Superior temporal gyrus (tissue), 1 donor: Measurements from ENCODE around the gene TSEN2.
"Not testable (repeated sequence)": the region's sequence is repeated elsewhere in the genome, so short reads cannot be mapped to it uniquely, and the experiment has no call there.

Experiments used
- DNase-seq: peaks from one replicate; pipeline ENCODE4 v3.0.0-alpha.2; 2016; ENCODE audit errors: extremely low spot score

Gene TSEN2

DNA sequence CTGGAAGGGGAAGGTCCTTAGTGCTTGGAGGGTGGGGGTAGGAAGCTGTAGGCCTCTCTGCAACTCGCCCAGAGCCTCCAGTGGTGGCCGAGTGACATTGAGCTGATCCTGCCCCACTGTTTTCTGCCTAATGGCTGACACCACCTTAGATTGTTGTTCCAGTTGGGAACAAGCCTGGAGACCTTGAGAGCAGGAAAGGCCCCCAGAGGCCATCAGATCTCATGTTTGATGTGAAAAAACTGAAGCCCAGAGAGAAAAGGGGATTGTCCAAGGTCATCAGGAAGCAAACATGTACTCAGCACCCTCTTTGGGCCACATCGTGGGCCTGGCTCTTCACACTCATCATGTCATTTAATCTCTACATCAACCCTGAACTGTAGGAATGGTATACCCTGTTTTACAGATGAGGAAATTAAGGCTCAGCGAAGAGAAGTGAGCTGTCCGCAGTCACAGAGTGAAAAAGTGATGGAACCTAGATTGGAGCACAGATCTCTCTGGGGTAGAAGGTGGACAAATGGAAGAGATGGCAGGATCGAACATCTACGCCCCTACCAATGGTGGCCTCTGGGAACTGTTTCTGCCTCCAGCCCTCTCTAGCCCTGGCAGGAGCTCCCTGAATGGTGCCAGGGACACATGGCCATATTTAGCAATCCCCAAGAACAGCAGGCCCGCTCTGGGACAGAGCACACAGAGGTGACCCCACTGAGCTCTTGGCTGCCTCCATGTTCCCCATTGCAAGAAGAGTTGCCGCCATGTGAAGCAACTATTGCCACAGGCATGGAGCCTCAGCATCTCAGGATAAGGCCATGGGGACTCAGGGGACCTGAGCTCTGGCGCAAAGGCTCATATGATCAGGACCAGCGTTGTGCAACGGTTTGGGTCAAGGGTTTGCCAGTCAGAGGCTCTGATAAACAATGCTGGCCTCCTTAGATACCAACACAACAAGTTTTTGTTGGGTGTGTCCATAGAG, 31.6 kb upstream of the TSEN2 start:
- no peak for DNase-seq

DNA sequence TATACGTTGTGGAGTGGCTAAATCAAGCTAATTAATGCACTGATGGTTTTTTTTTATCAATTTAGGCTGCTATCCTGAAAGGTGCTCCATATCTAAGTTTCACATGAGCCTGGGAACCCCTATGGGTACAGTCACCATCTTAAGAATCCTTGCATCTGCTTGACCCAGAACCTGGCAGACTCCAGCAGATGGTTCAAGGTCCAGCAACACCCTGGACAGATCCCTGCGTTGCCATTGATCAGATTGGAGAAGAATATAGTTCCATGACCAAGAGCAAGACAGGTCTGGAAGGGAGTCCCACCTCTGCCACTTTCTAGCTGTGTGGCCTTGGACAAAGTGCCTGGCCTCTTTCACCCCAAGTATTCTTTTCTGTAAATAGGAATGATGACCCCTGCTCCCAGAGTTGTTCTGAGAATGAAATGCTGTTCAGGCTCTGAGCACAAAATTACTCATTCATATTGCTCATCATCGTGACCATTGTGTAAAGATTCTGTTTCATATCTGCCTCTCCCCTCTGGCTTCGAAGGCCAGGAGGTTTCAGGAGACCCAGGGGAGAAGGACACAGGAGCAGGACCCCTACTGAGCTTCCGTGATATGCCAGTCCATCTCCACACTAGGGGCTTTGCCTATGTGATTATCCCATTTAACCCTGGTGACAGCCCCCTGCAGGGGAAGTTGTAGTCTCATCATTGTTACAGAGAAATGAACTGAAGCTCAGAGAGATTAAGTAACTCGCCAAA, 30.0 kb upstream of the TSEN2 start:
- DNase-seq = no peak

DNA sequence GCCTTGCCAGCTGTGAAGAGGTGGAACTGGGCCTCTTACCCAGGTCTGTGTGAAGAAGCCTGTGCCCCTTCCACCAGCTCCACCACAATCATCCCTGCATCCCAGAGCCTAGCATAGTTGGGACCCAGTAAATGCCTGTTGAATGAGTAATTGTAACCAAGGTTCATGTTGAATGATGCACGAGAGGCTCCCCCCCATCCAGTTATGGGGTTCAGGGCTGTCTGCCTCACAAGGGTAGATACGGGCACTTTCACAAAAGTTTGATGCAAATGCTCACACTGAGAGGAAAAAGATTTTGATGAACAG, 29.5 kb upstream of the TSEN2 start:
- DNase-seq = no peak

DNA sequence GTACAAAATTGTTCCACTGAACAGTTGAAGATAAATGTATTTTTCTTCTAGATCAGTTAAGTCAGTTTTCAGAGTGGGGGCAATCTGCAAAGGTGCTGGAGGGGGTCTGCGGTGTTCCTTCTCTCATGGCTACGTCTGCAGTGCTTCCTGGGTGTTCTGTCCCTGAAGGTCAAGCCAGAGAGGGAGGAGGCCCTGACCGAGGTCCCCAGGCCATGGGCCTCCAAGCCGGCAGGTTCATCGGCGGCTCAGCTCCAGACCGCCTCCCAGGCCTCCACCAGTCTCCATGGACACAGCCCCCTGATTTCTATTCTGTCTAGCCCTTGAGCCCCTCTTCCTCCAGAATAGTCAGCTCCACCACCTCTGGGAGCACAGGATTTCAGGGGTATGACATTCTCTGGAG, 28.5 kb upstream of the TSEN2 start:
- DNase-seq = no peak

DNA sequence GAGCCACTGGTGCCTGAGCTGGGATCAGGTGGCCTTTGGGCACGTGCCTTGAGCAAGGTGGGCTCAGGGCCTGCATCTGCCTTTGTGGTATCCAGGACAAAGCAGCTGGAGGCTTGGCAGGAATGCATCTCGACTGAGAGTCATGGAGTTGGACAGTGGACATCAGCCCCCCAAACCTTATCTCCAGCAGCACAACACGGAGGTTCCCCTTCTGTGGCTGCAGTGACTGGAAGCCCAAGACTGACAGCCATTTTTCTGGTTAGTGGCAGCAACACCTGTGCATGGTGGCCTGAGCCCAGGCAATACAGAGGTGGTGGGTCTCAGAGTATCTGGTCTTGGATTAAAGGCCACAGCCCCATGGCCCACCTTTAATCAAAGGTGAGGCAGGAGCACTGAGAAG, 27.8 kb upstream of the TSEN2 start:
- DNase-seq = no peak

DNA sequence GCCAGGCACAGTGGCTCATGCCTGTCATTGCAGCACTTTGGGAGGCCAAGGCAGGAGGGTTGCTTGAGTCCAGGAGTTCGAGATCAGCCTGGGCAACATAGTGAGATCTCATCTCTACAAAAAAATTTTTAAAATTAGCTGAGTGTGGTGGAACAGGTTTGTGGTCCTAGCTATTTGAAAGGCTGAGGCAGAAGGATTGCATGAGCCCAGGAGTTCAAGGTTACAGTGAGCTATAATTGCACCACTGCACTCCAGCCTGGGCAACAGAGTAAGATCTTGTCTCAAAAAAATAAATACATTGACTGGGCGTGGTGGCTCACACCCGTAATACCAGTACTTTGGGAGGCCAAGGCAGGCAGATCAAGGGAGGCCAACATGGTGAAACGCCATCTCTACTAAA, 26.9 kb upstream of the TSEN2 start:
- not testable (repeated sequence) for DNase-seq

DNA sequence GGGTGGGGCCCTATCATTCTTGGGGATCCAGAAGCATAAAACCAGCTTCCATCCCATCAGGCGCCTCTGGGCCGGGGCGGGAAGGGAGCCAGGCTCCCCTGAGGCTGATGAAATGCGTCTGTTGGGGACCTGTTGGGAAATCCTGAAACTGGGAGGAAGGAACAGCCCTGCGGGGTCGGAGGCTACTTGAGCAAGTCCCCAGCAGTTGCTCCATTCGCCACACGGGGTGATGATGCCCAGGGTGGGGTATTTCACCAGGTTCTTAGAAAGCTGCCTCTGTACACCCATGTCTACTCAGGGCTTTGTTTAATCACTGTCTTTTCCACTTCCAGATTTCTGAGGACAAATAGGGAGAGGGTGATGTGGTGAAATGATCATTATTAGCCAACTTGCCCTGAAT, 25.4 kb upstream of the TSEN2 start:
- DNase-seq = no peak

DNA sequence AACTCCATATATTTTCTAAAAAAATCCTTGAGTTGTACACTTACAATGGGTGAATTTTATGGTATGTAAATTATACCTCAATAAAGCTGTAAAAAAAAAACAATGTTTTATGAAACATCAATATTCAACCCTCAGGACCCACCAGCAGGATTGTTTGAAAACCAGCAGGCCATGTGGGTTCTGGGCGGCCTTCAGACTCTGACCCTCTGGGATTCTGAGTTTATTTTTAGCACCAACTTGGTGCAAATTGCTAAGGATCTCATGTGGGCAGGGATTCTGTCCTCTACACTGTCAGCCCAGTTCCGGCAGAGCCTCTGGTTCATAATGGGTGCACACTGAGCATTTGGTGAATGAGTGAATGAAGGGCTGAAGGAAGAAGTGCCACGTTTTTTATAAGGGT, 24.2 kb upstream of the TSEN2 start:
- no peak for DNase-seq

DNA sequence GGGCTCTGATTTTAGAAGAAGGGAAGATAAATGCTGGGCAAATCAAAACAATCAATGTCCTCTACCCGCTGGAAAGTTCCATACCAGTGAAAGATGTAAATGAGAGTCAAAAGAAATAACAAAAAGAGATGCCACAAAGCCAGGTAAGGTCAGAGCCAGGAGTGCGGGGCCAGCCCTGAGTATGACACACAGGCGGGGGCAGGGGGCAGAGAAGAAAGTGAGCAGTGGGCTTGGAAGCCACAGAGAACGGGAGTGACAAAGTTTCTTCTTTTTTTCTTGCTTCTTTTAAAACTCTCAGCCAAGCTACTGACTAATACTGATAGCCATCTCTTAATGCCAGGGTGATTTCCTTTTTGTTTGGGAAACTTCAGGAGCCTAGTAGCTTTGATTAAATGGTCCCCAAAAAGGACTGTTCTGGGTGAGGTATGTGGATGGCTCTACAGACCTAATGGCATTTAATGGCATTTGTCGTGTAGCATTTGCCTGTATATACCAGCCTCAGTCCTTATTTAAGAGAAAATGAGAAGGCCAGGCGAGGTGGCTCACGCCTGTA, 23.1 kb upstream of the TSEN2 start:
- no peak for DNase-seq

DNA sequence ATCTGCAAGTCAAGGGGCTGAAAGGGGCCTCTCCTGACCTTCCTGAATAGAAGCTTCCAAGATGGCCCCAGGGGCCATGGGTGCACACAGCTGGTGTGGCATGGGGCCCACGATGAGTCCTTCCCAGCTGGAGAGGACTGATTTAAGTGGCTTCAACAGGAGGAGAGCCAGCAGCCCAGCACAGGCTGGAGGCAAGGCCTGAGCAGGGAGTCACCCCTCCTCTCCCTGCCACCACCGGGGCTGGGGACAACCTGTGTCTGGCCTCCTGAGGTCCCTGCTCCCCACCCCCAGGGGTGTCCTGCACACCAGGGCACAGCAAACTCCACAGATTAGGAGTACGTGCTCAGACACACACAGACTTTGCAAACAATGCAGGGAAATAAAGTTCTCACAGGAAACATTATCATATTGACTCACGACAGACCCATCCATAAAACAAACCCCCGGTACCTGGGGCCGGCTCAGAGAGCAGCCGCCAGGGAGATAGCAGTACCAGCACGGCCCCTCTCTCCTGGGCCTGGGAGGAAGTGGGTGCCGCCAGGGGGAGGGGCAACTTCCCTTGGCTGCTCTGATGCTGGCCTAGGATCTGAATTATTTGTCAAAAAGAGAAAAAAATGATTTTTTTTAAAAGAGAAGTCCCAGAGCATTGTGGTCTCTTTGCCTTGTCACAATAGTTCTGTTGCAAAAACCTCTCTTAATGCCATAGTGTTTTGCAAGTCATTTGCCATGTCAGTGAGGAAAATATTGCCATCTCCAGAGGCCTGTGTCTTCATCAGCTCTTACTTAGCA, 21.9 kb upstream of the TSEN2 start:
- no peak for DNase-seq

DNA sequence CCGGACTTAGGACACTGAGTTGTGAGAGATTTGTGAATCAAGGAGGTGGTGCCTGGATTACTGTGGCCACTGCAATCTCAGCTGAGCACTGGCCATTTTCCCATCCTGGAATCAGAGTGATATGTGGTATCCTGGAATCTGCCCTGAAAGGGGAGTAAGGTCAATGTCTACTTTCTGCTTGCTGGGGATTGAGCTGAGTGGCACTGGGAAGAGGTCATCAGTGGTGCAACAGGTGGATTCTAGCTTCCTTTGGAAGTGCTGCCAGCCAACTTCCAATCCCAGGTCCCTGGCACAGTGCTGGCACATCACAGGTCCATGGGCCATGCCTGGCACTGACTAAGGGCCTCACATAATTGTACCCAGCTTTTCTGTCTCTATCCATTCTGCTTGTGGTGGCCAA, 20.6 kb upstream of the TSEN2 start:
- DNase-seq = no peak

DNA sequence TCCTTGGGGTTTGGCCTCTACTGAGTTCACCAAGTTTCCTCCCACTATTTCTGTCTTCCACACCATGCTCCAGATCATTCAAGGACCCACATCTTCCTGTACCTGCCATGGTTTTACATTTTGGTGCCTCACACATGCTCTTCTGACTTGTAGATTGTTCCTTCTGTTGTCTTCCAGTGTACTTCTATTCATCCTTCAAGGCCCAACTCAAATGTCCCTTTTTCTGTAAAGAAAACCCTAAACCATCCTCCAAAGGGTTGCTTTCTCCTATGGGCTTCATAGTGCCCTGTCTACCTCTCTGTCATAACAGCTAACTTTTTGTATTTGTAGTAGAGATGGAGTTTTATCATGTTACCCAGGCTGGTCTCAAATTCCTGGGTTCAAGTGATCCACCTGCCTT, 20.1 kb upstream of the TSEN2 start:
- DNase-seq = no peak

DNA sequence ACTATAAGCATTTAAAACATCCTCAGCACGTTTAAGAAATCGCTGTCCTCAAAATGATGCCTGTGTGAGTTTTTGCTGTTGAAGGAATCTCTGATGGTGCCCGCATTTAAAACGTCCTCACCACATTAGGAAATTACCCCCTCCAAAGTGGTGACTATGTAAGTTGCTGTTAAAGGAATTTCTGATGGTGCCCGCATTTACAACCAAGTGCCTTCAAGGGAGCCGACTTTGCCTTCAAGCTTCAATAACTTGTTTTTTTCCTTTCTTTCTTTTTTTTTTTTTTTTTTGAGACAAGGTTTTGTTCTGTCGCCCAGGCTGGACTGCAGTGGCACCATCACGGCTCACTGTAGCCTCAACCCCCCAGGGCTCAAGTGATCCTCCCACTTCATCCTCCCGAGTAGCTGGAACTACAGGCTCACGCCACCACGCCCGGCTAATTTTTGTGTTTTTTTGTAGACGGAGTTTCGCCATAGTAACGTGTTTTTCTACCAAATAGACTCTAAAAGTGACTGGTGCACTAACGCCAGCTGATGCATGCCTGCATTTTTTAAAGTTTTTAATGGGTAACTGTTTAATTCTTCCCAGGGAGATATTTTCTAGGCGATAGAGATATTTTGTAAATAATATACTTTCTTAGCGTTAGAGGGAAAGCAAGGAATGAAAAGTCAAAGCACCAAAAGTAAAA, 19.0 kb upstream of the TSEN2 start:
- no peak for DNase-seq

DNA sequence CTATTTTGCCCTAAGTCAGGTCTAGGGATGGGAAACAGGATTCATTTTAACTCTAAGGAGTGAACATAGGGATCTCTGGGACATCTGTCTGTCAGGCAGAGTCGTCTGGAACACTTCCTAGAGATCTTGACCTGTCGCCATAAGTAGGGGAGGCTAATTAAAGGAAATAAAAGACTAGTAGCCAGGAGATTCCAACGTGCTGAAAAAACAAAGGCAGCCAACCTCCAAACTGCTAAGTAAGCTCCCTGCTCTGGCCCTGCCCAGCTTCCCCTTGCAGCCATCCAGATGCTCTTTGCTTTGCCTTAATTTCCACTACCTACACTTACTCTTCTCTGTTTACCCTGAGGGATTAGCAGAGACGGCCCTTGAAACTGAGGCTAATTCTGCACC, 18.4 kb upstream of the TSEN2 start:
- DNase-seq = no peak

DNA sequence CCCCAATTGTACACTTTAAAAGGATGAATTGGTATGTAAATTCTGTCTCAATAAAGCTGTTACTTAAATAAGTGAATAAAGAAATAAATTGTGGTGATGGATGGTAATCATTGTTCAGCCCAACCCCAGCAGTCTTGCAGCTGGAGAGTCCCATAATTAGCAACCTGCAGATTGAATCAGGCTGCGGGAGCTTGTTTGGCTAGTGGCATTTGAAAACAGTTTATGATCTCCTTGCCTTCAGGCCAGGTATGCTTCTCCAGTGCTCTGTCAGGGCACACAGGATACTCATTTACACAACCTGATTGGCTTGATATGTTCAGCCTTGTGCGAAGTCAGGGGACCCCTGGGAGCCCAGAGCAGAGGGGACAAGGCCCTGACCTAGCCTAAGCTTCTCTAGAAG, 16.5 kb upstream of the TSEN2 start:
- no peak for DNase-seq

DNA sequence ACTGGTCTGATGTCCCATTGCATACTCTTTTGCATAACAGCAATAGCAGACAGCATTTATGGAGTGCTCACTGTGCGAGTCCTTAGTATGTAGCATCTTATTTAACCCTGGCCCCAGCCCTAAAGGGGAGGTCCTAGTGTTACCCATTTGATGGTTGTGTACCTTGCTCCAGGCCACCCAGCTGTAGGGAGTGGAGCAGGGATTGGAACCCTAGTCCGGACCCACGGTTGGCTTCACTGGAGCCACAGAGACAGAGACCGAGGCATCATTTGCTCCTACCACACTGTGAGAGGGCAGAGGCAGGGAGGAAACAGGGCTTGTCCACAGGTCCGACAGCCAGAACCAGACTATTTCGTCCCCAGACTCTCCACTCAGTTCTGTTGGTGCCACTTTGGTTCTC, 16.0 kb upstream of the TSEN2 start:
- DNase-seq = no peak

DNA sequence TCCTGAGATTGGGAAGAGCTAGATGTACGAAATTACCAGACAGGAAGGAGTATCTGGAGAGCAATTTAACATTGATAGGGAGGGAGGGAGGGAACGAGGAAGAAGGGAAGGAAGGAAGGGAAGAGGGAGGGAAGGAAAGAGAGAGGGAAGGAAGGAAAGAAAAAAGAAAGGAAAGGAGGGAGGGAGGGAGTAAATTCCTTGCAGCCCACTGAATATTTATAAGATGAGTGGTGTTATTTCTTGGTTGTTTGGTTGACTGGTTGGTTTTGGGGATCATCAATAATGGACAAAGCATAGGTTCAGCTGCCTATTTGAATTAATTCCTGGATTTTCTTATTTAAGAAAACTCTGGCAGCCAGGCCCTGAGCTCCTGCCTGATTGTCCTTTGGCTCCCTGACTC, 15.5 kb upstream of the TSEN2 start:
- DNase-seq = no peak

DNA sequence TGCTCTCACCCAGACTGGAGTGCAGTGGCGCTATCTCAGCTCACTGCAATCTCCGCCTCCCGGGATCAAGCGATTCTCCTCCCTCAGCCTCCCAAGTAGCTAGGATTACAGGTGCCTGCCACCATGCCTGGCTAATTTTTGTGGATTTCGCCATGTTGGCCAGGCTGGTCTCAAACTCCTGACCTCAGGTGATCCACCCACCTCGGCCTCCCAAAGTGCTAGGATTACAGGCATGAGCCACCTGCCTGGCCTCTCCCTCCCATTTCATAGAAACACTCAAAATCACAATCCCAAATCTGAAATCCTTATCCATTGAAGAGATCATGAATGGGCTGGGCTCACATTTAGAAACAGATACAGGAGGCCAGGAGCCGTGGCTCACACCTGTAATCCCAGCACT, 15.1 kb upstream of the TSEN2 start:
- DNase-seq = not testable (repeated sequence)

DNA sequence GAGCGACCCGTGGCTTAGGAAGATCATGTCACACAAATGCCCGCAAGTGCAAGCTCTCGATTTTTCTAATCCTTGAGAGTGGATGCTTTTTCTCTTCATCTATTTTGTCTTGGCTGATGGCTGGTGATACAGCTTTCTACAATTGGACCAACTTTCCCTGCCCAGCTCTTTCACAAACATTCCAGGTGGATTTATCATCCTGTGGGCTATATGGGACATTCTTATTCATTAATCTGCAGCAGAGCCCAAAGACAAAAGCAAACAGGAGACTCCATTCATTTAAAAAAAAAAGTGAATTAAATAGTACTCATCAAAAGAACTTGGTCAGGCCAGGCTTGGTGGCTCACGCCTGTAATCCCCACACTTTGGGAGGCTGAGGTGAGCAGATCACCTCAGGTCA, 14.2 kb upstream of the TSEN2 start:
- DNase-seq = no peak

DNA sequence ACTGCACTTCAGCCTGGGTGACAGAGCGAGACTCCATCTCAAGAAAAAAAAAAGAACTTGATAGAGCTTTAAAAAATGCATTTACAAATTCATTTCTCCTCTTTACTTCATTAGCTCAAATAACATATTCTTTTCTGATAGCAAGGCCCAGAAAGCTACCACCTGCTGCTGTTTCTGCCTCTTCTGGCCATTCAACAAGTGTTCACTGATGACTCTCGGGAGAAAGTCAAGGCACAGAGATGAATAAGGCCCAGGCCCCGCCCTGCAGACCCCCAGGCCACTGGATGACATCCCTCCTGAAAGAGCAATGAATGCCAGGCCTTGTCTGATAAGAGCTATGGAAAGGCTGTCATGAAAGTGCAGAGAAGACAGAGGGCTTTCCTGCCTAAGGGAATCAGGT, 13.6 kb upstream of the TSEN2 start:
- no peak for DNase-seq

DNA sequence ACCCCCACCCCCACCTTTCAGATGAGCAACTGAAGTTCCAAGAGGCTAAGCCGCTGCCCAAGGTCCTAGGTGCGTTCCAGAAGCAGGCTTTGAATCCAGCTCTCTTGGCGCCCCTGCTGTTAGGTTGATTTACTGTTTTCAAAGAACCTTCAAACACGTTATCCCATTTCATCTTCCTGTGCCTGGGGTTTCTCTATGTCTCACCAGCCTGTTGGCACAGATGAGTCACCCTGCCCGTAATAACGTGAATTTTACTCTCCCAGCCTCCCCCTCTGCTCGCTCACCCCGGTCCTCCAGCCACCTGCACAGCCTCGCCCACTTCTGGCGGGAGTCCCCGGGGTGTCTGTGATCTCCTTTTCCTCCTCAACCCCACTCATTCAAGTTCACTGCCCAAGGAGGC, 13.0 kb upstream of the TSEN2 start:
- DNase-seq = no peak
